Kidney (tissue), 14 donors: Measurements from ENCODE around the gene DAZAP1. TPM values are rescaled to one million over a fixed set of nuclear protein-coding genes. Genes with fewer than 3 reads are reported as not detected.
"Not testable (repeated sequence)": the region's sequence is repeated elsewhere in the genome, so short reads cannot be mapped to it uniquely, and the experiment has no call there.

ENCODE experiments used
- DNase-seq, 5 donors: peaks; one replicate each; pipeline ENCODE4 v3.0.0-alpha.2; 2013 to 2020
- FAIRE-seq: peaks from 2 replicates; lab custom pipeline; 2012; peaks lifted over from hg19 to GRCh38; lab: Jason Lieb, UNC
- H3K27ac ChIP-seq, 2 donors: one replicate each; pipeline ENCODE4 v1.7.0; 2013; ENCODE audit warnings: low read depth in 2 of 2, low read length in 2 of 2, inconsistent platforms in 1 of 2
- H3K27me3 ChIP-seq: one replicate; pipeline ENCODE4 v1.7.1; 2013; ENCODE audit warnings: low read length, inconsistent platforms; ENCODE audit not compliant: control insufficient read depth, insufficient read depth
- H3K36me3 ChIP-seq, 3 donors: one replicate each; pipeline versions ENCODE4 v1.7.0 to v1.7.1; 2013; ENCODE audit warnings: low read length in 3 of 3, control low read depth in 1 of 3, inconsistent platforms in 1 of 3; ENCODE audit not compliant: insufficient read depth in 3 of 3, control insufficient read depth in 2 of 3
- H3K4me1 ChIP-seq, 3 donors: one replicate each; pipeline versions ENCODE4 v1.7.0 to v1.7.1; 2013; ENCODE audit warnings: low read length in 3 of 3, inconsistent platforms in 1 of 3, low read depth in 1 of 3; ENCODE audit not compliant: control insufficient read depth in 2 of 3, insufficient read depth in 2 of 3
- H3K4me3 ChIP-seq, 3 donors: one replicate each; pipeline versions ENCODE4 v1.7.0 to v1.8.1; 2013; ENCODE audit warnings: low read length in 3 of 3, control low read depth in 1 of 3, inconsistent platforms in 1 of 3
- H3K9ac ChIP-seq, 3 donors: one replicate each; pipeline versions ENCODE4 v1.7.0 to v1.7.1; 2013; ENCODE audit warnings: low read length in 3 of 3, control low read depth in 1 of 3, inconsistent platforms in 1 of 3
- H3K9me3 ChIP-seq, 3 donors: one replicate each; pipeline versions ENCODE4 v1.7.0 to v1.7.1; 2013; ENCODE audit warnings: low read length in 3 of 3, control low read depth in 1 of 3, inconsistent platforms in 1 of 3; ENCODE audit not compliant: control insufficient read depth in 2 of 3, insufficient read depth in 1 of 3
- CTCF ChIP-seq: IDR thresholded peaks from 3 replicates; pipeline ENCODE4 v1.5.1; 2012; ENCODE audit warnings: mild to moderate bottlenecking, moderate library complexity, borderline replicate concordance; ENCODE audit not compliant: insufficient read depth; ENCODE audit errors: extremely low read depth
- intact Hi-C: fragments of 100-400 bp; cut with DNase I; formaldehyde crosslinking; loops from one replicate; pipeline ENCODE4 v1.11.1; 2022
- polyA plus RNA-seq: library from polyadenylated mRNA; stranded (reverse); fragments of 350-450 nt; fragmentation: Illumina TruSeq; extraction: RNeasy Lipid Tissue Mini Kit (QIAGEN cat#74804); gene quantifications from one replicate; pipeline ENCODE4 v1.2.3, GENCODE V29; 2014; ENCODE audit warnings: low read depth, low replicate concordance; ENCODE audit not compliant: insufficient read depth
- total RNA-seq: library from RNA; stranded (reverse); fragmentation: NEBNext Ultra II Directional; extraction: Animal tissue kit (Norgen Biotek cat#: 25700); gene quantifications from one replicate; pipeline ENCODE4 v1.2.1, GENCODE V29; 2021
- donor health status: control.
- donor health status: control.
- donor health status: control.
- donor health status: control.
- donor health status: control.
- donor health status: DM: yes; HTN: yes; CAD: no.
- donor health status: Normal renal cell carcinoma (clear cell type).

DAZAP1 gene
- total and polyA plus RNA-seq, 2 donors from 2014 or later: 47.7 to 98.5 TPM

- no peak for DNase-seq
- Histone ChIP-seq H3K27ac (no peak overlapping the region), H3K4me1 (peaks cover 3 to 51% (median 40%) of the 10 kb centered on the region in 3 donors), H3K9me3 (no peaks in the 10 kb centered on the region), H3K27me3 (no peaks in the 10 kb centered on the region), H3K36me3 (peaks cover 4 to 44% (median 24%) of the 10 kb centered on the region in 3 donors), H3K4me3 (no peak overlapping the region), H3K9ac (no peak overlapping the region)
- no peak for TF ChIP-seq CTCF
- FAIRE-seq: no peak
- intact Hi-C loops: no loop called here
Observed at GRCh38 chr19:1418951-1419738, 11.8 kb downstream of the DAZAP1 start.

- DNase-seq, H3K27ac ChIP-seq, H3K27me3 ChIP-seq, H3K9me3 ChIP-seq, intact Hi-C loops, H3K9ac ChIP-seq, H3K4me3 ChIP-seq, FAIRE-seq: not testable (repeated sequence)
- Histone ChIP-seq H3K36me3 (peaks cover 4 to 44% (median 25%) of the 10 kb centered on the region in 3 donors), H3K4me1 (peaks cover 3 to 51% (median 41%) of the 10 kb centered on the region in 3 donors)
Observed at GRCh38 chr19:1420085-1420484, 12.7 kb downstream of the DAZAP1 start.

- H3K9me3 ChIP-seq: no peaks in the 10 kb centered on the region
- intact Hi-C loops: no loop called here
- TF ChIP-seq CTCF: no peak
- H3K9ac ChIP-seq: no peak overlapping the region
- H3K27ac ChIP-seq: no peak overlapping the region
- H3K4me1 ChIP-seq: peaks cover 3 to 50% (median 43%) of the 10 kb centered on the region in 3 donors
- no peak for DNase-seq
- FAIRE-seq: no peak
- H3K36me3 ChIP-seq: peaks cover 4 to 44% (median 27%) of the 10 kb centered on the region in 3 donors
- H3K27me3 ChIP-seq: no peaks in the 10 kb centered on the region
- no peak overlapping the region for H3K4me3 ChIP-seq
Observed at GRCh38 chr19:1420590-1420989, 13.2 kb downstream of the DAZAP1 start.

- Histone ChIP-seq H3K4me1 (peaks cover 0 to 43% (median 42%) of the 10 kb centered on the region in 3 donors), H3K36me3 (peaks cover 4 to 47% (median 27%) of the 10 kb centered on the region in 3 donors), H3K4me3 (no peak overlapping the region), H3K9me3 (no peaks in the 10 kb centered on the region), H3K9ac (no peak overlapping the region), H3K27me3 (no peaks in the 10 kb centered on the region), H3K27ac (no peak overlapping the region)
- no peak for DNase-seq
- intact Hi-C loops: no loop called here
- FAIRE-seq: no peak
- TF ChIP-seq CTCF: no peak
Observed at GRCh38 chr19:1421218-1421957, 14.0 kb downstream of the DAZAP1 start.
